K562 (cell line): ENCODE data around the gene TMF1. TPM values are rescaled to one million over a fixed set of nuclear protein-coding genes. Genes with fewer than 3 reads are reported as not detected.

Experiments
- ATAC-seq: fragments of 200-7000 bp; cut with Tn5 transposase; 3 replicates; pipeline ENCODE4 v1.9.1; 2020; ENCODE audit warnings: moderate library complexity
- BruUV-seq: library from RNA; stranded (reverse); fragments of 400-500 nt; replicated peaks from 2 replicates; lab custom pipeline; 2021; lab: Mats Ljungman, UMichigan
- CTCF ChIA-PET: fragments of 300-600 bp; formaldehyde crosslinking; extraction: SDS; loops from one replicate; lab custom pipeline; 2021; ENCODE audit warnings: low intra/inter-chr PET ratio; lab: Yijun Ruan, JAX
- POLR2A ChIA-PET: fragments of 300-600, 350-650 bp; sonication (Branson Sonifier 250); formaldehyde crosslinking; extraction: SDS; loops from one replicate; lab custom pipeline; 2021; ENCODE audit warnings: antibody characterized with exemption, inconsistent platforms; lab: Yijun Ruan, JAX
- DNase-seq, 4 experiments: peaks; one replicate each; pipeline versions ENCODE4 v3.0.0 to v3.0.0-alpha.2; 2011 to 2018; ENCODE audit warnings: low spot score in 3 of 4, mixed read lengths in 3 of 4; ENCODE audit errors: extremely low read depth in 1 of 4
- FAIRE-seq: peaks from 2 replicates; lab custom pipeline; 2011; peaks lifted over from hg19 to GRCh38; lab: Jason Lieb, UNC
- H2AFZ ChIP-seq: 2 replicates; pipeline ENCODE4 v1.6.0; 2011; ENCODE audit warnings: low read depth, low read length, control low read depth, inconsistent platforms
- H3K27ac ChIP-seq: fragments of 200-600 bp; 3 replicates; pipeline ENCODE4 v1.8.0; 2011; ENCODE audit warnings: low read depth, mild to moderate bottlenecking, control low read depth, inconsistent platforms, low read length, moderate library complexity, mixed read lengths; ENCODE audit errors: extremely low read depth
- H3K27me3 ChIP-seq, 2 experiments: fragments of 300-600 bp in 1 of 2; 2 replicates in 1 of 2; 3 replicates in 1 of 2; pipeline versions ENCODE4 v1.6.0 to v1.8.0; 2011; ENCODE audit warnings: inconsistent platforms in 2 of 2, low read length in 2 of 2, mild to moderate bottlenecking in 1 of 2, mixed read lengths in 1 of 2, moderate library complexity in 1 of 2; ENCODE audit not compliant: control insufficient read depth in 2 of 2, insufficient read depth in 2 of 2
- H3K36me3 ChIP-seq: fragments of 300-600 bp; 3 replicates; pipeline ENCODE4 v1.8.0; 2011; ENCODE audit warnings: mild to moderate bottlenecking, low read length, inconsistent platforms; ENCODE audit not compliant: control insufficient read depth, insufficient read depth
- H3K4me1 ChIP-seq, 2 experiments: fragments of 200-600 bp in 1 of 2; replicated peaks in 1 of 2; 2 replicates in 1 of 2; 3 replicates in 1 of 2; pipeline versions ENCODE4 v1.5.1 to v1.8.0; 2011; ENCODE audit warnings: inconsistent platforms in 2 of 2, low read length in 2 of 2, mild to moderate bottlenecking in 1 of 2, mixed read lengths in 1 of 2, moderate library complexity in 1 of 2; ENCODE audit not compliant: control insufficient read depth in 2 of 2, insufficient read depth in 2 of 2
- H3K4me2 ChIP-seq: 2 replicates; pipeline ENCODE4 v1.6.1; 2011; ENCODE audit warnings: low read length, control low read depth, inconsistent platforms, mixed read lengths; ENCODE audit not compliant: insufficient read depth
- H3K4me3 ChIP-seq: fragments of 200-600 bp; sonication (generic), shearing (Covaris generic); 2 replicates; pipeline ENCODE4 v1.5.1; 2016; ENCODE audit warnings: control low read depth, inconsistent platforms
- H3K79me2 ChIP-seq: fragments of 200-600 bp; 3 replicates; pipeline ENCODE4 v1.8.0; 2011; ENCODE audit warnings: low read length, inconsistent platforms; ENCODE audit not compliant: control insufficient read depth, insufficient read depth
- H3K9ac ChIP-seq, 2 experiments: 2 replicates each; pipeline versions ENCODE4 v1.6.0 to v1.6.1; 2011; ENCODE audit warnings: low read depth in 2 of 2, low read length in 2 of 2, control low read depth in 1 of 2, inconsistent platforms in 1 of 2, mild to moderate bottlenecking in 1 of 2, mixed read lengths in 1 of 2; ENCODE audit not compliant: insufficient read depth in 1 of 2
- H3K9me1 ChIP-seq: one replicate; pipeline ENCODE4 v1.6.0; 2011; ENCODE audit warnings: inconsistent platforms, mild to moderate bottlenecking, low read length, moderate library complexity; ENCODE audit not compliant: control insufficient read depth, insufficient read depth
- H3K9me3 ChIP-seq: replicated peaks from 2 replicates; pipeline ENCODE4 v1.5.1; 2011; ENCODE audit warnings: low read depth, low read length, inconsistent platforms; ENCODE audit not compliant: control insufficient read depth, insufficient read depth
- H4K20me1 ChIP-seq: replicated peaks from 2 replicates; pipeline ENCODE4 v1.6.1; 2011; ENCODE audit warnings: low read length, inconsistent platforms, mixed read lengths; ENCODE audit not compliant: control insufficient read depth, insufficient read depth
- FOXP1 ChIP-seq: sonication (generic); formaldehyde crosslinking; IDR thresholded peaks from 2 replicates; pipeline ENCODE4 v1.8.0; 2022; ENCODE audit warnings: mild to moderate bottlenecking, missing genetic modification reagents
- MEIS2 ChIP-seq: fragments of 450-650 bp; IDR thresholded peaks from 2 replicates; pipeline ENCODE4 v1.6.1; 2014; ENCODE audit warnings: mild to moderate bottlenecking; ENCODE audit not compliant: partially characterized antibody
- THRAP3 ChIP-seq: fragments of 450-650 bp; IDR thresholded peaks from 2 replicates; pipeline ENCODE4 v1.6.1; 2016; ENCODE audit warnings: mild to moderate bottlenecking, inconsistent platforms, borderline replicate concordance
- in situ Hi-C: fragments of 300-500 bp; cut with MboI; formaldehyde crosslinking; loops from 4 replicates; pipeline ENCODE4 v1.15.0; 2018; ENCODE audit warnings: inconsistent platforms, mixed read lengths
- intact Hi-C: fragments of 100-400 bp; cut with micrococcal nuclease; formaldehyde crosslinking; loops from 2 replicates; pipeline ENCODE4 v1.14.2; 2022
- polyA plus RNA-seq, 8 experiments: library from polyadenylated mRNA; depleted of rRNA in 4 of 8; stranded (reverse) in 5 of 8; unstranded in 3 of 8; fragments of >200 nt; fragmentation: Nextera tagmentation in 2 of 8; fragmentation: Illumina TruSeq in 1 of 8; extraction: Ambion mirVana in 2 of 8; extraction: Trizol in 1 of 8; gene quantifications; 2 replicates each; pipeline versions ENCODE4 v1.2.1 to v1.2.3, GENCODE V29; 2011 to 2014; ENCODE audit warnings: inconsistent platforms in 1 of 8, missing spikeins in 1 of 8
- total RNA-seq, 7 experiments: library from RNA; depleted of rRNA in 6 of 7; stranded (reverse); fragments of >200 nt in 6 of 7; fragmentation: Illumina TruSeq in 2 of 7; extraction: Trizol in 2 of 7; gene quantifications; 2 replicates each; pipeline versions ENCODE4 v1.2.1 to v1.2.3, GENCODE V29; 2011 to 2021; ENCODE audit warnings: low replicate concordance in 1 of 7
- TF ChIP-seq, protein P1 (sequence below), 2 experiments: IDR thresholded peaks; 2 replicates each; pipeline ENCODE4 v1.6.1; 2011; ENCODE audit warnings: borderline replicate concordance in 1 of 2, control low read depth in 1 of 2, low read depth in 1 of 2, low read length in 1 of 2, mild to moderate bottlenecking in 1 of 2, mixed read lengths in 1 of 2, moderate library complexity in 1 of 2; ENCODE audit not compliant: insufficient read depth in 1 of 2, insufficient read length in 1 of 2, poor library complexity in 1 of 2, severe bottlenecking in 1 of 2; ENCODE audit errors: extremely low read depth in 1 of 2
- TF ChIP-seq, protein P2 (sequence below), 2 experiments: IDR thresholded peaks in 1 of 2; conservative IDR thresholded peaks in 1 of 2; 2 replicates each; pipeline ENCODE4 v1.6.1; 2016; ENCODE audit warnings: low read depth in 2 of 2, mild to moderate bottlenecking in 1 of 2, missing compliant biosample characterization in 1 of 2, missing genetic modification characterization in 1 of 2, moderate library complexity in 1 of 2

TMF1 gene
- total and polyA plus RNA-seq, 9 of the 15 experiments (the other 6 are each of a cell fraction or from before 2014, with no cell fraction given), result 3.1 to 13.9 (median 10.3) TPM

DNA sequence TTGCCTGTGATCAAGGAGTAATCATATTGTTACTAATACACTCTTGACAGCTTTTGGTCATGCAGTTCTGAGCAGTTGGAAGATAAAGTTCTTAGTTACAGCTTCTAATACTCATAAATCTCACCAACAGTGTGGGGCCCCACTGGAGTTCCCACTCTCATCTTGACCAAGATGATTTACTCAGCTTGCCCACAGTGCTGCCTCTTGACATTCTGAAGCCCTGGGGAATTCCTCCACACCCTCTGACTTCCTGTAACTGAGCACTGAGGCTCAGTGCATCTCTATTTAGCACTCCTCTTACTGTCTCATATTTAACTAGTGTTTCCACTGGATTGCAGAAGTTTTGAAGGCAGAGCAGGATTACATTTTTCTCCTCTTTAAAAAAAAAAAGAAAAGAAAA lies 30.7 kb upstream of the TMF1 start:
- Histone ChIP-seq H3K4me2 (no peak overlapping the region), H3K9me3 (no peaks in the 10 kb centered on the region), H3K9ac (no peak overlapping the region), H3K4me1 (peaks cover 9 to 36% of the 10 kb centered on the region in 2 experiments), H3K36me3 (no peaks in the 10 kb centered on the region), H3K27me3 (no peaks in the 10 kb centered on the region), H4K20me1 (no peaks in the 10 kb centered on the region), H3K9me1 (no peaks in the 10 kb centered on the region), H3K27ac (no peak overlapping the region), H2AFZ (peak overlapping the region; percentile 40; the same call in 1 of the 2 replicates), H3K79me2 (peaks cover 38% of the 10 kb centered on the region), H3K4me3 (no peak overlapping the region)
- ATAC-seq, result no peak
- intact Hi-C loops, result no loop called here
- FAIRE-seq, result peak; percentile 29
- CTCF ChIA-PET, result no interaction called here
- in situ Hi-C loops, result no loop called here
- DNase-seq, result peak in 1 of 4 experiments; percentile 17
- no TSS peak for BruUV-seq
- TF ChIP-seq THRAP3 (no peak), FOXP1 (CRISPR knock-in tag) (no peak), MEIS2 (peak; percentile 54)
- TF ChIP-seq, protein P1, sequence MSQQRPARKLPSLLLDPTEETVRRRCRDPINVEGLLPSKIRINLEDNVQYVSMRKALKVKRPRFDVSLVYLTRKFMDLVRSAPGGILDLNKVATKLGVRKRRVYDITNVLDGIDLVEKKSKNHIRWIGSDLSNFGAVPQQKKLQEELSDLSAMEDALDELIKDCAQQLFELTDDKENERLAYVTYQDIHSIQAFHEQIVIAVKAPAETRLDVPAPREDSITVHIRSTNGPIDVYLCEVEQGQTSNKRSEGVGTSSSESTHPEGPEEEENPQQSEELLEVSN (IDR thresholded peaks at IDR 0.05; ENCODE audit: borderline replicate concordance in 1 of 2, extremely low read depth in 1 of 2, insufficient read depth in 1 of 2, insufficient read length in 1 of 2, low read depth in 1 of 2, low read length in 1 of 2, poor library complexity in 1 of 2, severe bottlenecking in 1 of 2), result no peak
- TF ChIP-seq, protein P2, sequence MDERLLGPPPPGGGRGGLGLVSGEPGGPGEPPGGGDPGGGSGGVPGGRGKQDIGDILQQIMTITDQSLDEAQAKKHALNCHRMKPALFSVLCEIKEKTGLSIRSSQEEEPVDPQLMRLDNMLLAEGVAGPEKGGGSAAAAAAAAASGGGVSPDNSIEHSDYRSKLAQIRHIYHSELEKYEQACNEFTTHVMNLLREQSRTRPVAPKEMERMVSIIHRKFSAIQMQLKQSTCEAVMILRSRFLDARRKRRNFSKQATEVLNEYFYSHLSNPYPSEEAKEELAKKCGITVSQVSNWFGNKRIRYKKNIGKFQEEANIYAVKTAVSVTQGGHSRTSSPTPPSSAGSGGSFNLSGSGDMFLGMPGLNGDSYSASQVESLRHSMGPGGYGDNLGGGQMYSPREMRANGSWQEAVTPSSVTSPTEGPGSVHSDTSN (CRISPR knock-in tag; IDR thresholded peaks at IDR 0.05; ENCODE audit: low read depth), result no peak
- TF ChIP-seq, protein P2 (tag; conservative IDR thresholded peaks at IDR 0.05; ENCODE audit: low read depth), result peak; percentile 40
- POLR2A ChIA-PET, result interaction anchor here (0.6 to 0.7 kb wide), 2 partner anchors 26 to 44 kb away, joined by 3 to 4 read pairs; no protein-coding TSS in a partner anchor
